ENCODE data around the gene PLK2.

The PLK2 gene

GRCh38 chr5:58477760-58478376 is 18.0 kb upstream of the PLK2 start:
- no peak for DNase-seq

- DNase-seq: no peak
Observed at GRCh38 chr5:58475404-58475803, 15.5 kb upstream of the PLK2 start.

GRCh38 chr5:58469896-58470295 is 10.0 kb upstream of the PLK2 start:
- DNase-seq: no peak

DNA sequence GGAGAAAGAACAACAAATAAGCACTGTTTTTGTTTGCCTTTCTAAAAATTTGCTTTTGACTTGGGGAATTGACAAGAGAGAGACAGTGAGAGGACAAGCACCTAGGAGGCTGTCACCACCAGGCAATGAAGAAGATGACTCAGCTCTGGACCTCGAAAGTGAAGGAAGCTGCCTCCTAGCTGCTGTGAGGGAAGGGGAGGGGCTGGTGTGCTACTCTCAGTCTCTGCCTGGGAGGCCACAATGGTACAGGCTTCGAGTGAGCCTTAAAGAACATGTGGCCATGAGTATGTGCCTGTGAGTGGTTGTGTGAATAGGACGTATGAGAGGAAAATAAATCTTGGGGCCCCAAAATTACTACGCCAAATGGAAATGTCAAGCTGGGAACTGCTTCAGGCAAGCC is 7.1 kb upstream of the PLK2 start:
- DNase-seq: no peak

GRCh38 chr5:58462623-58463230 is 2.8 kb upstream of the PLK2 start:
- DNase-seq: no peak

DNA sequence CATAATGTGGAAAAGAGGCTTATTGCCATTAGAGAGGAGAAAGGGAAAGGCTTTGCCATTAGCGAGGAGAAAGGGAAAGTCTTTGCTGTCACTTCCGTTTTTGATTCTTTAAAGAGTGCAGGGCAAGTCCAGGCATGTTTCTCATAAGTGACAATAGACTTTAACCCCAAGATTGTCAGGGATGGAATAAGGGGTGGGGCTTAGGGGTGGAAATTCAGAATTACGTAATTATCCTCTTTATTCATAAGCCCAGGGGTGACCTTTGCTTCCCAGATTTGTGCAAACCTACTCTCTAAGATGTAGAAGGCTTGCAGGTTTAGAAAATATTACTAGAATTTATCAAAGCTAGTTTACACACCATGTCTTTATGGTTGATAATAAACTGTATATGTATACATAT is 2.3 kb upstream of the PLK2 start:
- no peak for DNase-seq

- DNase-seq: peak; percentile 92
Observed at GRCh38 chr5:58460732-58461286, 923 bp upstream of the PLK2 start.

GRCh38 chr5:58459146-58460001 is 512 bp downstream of the PLK2 start:
- DNase-seq: peak; percentile 66

DNA sequence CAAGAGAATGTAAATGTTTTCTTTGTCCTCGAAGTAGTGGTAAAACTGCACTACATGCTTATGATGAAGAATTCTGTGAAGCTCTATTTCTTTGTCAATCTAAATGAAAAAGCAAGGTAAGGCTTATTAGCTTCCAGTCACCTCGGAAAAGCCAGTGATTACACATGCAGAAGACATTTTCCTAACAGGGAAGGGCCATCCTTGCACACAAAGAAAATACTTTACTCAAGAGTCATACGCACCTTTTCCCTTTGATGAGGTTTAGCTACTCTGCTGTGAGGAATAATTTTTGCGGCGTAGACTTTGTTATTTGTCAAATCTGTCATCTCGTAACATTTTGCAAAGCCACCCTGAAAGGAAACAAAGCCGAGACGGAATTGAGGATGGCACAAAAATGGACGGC is 1.1 kb downstream of the PLK2 start:
- no peak for DNase-seq

- DNase-seq: no peak
Observed at GRCh38 chr5:58458141-58458742, 1.6 kb downstream of the PLK2 start.

DNA sequence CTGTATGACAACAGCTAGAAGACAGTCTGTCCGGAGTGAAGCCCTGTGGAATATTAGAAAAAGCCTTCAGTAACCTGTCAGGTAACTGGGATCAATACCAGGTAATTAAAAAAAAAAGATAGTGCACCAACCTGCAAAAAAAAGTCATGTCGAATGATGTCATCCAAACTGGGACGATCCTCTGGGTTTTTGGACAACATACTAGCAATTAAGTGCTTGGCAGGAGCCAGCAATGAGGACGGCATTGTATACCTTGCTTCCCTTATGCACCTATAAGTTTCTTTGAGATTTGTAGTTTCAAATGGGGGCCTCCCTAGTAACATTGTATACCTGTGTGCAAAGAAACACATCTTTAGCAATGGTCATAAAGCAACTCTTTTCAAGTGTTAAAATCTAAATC is 2.8 kb downstream of the PLK2 start:
- no peak for DNase-seq

DNA sequence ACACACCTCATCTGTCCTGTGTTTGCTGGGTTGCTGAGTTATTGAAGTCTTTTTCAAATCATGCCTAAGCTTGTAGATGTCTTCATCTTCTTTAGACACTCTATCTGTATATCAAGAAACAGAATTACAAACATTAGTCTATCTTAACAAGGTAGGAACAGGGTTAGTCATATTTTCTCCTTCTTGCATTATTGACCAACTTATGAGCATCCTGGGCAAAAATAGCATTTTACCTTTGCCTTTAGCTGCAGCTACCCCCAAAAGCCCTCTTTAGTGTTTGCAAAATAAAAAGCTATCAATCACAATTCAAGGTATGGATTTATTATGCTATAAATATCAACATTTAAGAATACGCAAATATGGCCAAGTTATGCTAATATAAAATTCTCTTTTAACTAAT is 3.4 kb downstream of the PLK2 start:
- no peak for DNase-seq

GRCh38 chr5:58456026-58456425 is 3.9 kb downstream of the PLK2 start:
- no peak for DNase-seq

GRCh38 chr5:58455480-58455879 is 4.4 kb downstream of the PLK2 start:
- DNase-seq: no peak

DNA sequence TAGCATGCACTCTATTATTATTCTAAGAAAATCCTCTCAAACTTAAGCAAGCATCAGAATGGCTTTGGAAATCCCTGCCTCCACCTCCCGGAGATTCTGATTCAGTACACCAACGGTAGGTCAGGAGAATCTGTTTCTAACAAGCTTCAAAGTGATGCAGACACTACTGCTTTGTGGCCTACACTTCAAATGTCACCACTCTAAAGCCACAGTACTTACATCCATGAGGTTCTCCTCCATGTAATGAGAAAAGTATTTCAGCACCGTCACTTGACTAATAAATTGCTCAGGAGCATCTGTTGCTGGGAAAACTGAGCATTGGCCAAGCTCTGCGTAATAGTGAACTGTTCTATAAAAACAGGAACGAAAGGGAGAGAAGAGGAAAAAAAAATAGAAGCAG is 4.8 kb downstream of the PLK2 start:
- DNase-seq: no peak

GRCh38 chr5:58454025-58454424 is 5.9 kb downstream of the PLK2 start:
- no peak for DNase-seq

DNA sequence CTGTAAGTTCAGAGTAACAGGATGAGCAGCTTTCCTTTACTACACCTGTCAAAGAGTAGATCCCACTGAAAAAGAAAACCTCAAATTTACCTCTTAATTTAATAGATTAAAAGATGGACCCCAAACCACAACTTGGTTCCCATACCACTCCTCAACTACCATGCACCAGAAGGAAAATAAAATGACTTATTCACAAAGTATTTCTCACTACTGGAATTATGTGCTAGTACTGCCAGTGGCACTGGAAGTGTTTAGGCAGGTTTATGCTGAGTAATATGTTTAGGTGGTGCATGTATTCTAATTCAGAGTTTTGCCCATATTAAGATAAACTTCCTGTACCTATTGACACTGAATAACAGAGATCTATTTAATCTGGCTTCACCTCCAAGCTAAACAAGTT is 6.6 kb downstream of the PLK2 start:
- no peak for DNase-seq

- no peak for DNase-seq
Observed at GRCh38 chr5:58452566-58453258, 7.2 kb downstream of the PLK2 start.

DNA sequence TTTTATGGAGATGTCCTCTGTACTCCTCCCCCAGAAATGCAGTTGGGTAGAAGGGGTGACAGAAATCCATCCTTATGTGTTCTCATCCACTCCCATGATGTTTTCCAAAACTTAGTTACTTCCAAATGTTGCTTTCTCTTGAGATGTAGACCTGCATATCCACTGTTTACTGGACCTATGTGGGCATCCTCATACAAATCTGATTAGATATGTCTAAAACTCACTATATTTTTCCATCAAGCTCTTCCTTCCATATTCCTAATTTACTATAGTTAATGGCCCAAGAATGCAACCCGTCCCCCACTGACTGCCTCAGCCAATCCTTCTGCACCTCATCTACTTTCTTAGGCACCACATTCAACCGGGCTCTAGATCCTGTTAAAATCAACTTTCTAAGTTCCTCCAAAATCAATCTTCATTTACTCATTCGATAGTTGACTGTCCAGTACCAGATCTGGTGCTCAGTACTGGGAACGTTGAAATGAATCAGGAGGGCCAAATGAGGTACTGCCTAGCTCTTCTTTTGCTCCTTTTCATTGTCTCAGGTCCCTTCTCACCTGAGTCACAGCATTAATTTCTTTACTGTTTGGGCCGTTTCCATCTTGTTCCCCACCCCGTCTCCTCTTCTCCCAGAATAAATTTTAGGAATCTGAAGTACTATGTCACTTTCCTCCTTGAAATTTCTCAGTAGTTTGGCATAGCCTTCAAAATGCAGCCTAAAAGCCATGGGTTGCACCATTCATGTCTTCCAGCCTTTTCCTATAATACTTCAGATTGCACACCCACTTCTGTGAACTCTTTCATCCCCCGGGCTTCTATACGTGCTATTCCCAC is 7.9 kb downstream of the PLK2 start:
- no peak for DNase-seq

DNA sequence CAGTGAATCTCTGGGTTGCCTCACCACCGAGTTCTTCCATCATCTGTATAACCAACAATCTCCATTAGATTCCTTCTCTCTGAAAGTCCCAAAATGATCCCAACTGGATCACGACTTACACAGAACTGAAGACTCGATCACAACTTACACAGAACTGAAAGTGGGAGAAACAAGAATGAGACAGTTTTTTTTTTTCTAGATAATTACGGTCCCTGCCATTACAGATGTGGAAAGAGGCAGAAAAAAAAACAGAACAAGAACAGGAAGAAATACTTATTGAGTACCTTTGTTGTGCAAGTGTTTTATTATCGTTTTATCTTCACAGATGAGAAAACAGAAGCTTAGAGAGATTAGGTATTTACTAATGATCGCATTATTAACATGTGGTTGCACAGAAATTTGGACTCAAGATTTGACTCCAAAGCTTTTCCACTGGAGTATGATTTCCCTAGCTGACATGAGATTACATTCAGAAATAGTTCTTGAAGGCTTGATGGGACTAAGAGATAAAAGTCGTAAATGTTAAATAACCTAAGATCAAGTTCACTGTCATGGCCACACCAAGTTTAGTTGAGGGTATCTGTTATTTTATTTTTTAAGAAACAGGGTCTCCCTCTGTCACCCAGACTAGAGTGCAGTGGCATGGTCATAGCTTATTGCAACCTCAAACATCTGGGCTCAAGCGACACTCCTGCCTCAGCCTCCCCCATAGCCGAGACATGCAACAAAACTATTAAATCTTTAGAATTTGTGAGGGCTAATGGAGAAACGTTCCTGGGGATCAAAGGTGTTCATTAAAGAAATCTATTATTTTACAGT is 8.9 kb downstream of the PLK2 start:
- DNase-seq: no peak

DNA sequence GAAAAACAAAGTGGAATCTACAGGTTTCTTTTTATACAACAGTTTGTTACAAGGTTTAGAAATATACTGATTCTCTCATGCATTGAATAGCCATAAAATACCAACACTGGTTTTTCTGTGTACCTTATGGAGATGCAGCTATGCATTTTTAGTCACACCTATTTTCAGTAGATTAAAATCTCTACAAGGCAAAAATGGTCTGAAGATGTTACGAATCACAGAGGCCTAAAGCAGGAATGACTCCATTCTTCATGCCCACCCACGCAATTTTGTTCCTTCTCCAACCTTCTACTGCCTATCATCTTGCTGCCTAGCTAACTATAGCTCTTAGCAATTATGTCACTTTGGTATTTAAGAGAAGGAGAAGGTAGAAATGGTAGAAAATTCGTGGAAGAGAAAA is 9.9 kb downstream of the PLK2 start:
- DNase-seq: no peak
